ENCODE data around the gene TIE1.

TIE1 gene

GRCh38 chr1:43293896-43294760, 6.7 kb upstream of the TIE1 start:
- DNase-seq, result peak in 2 of 3 donors; percentile 40 to 43

GRCh38 chr1:43294761-43295160, 6.0 kb upstream of the TIE1 start:
- no peak for DNase-seq

- no peak for DNase-seq
Measured at GRCh38 chr1:43296207-43296606, 4.6 kb upstream of the TIE1 start.

- no peak for DNase-seq
Measured at GRCh38 chr1:43298055-43298454, 2.7 kb upstream of the TIE1 start.

GRCh38 chr1:43299101-43299500, 1.7 kb upstream of the TIE1 start:
- no peak for DNase-seq

GRCh38 chr1:43302201-43302600, 1.4 kb downstream of the TIE1 start:
- no peak for DNase-seq

GRCh38 chr1:43302721-43303470, 2.1 kb downstream of the TIE1 start:
- peak in 2 of 3 donors; percentile 20 to 26 for DNase-seq

- no peak for DNase-seq
Measured at GRCh38 chr1:43303471-43304313, 2.9 kb downstream of the TIE1 start.

GRCh38 chr1:43304314-43304681, 3.5 kb downstream of the TIE1 start:
- DNase-seq, result no peak

GRCh38 chr1:43304771-43305300, 4.1 kb downstream of the TIE1 start:
- DNase-seq, result no peak

GRCh38 chr1:43305461-43305860, 4.7 kb downstream of the TIE1 start:
- no peak for DNase-seq

GRCh38 chr1:43305926-43306687, 5.3 kb downstream of the TIE1 start:
- DNase-seq, result no peak

- no peak for DNase-seq
Measured at GRCh38 chr1:43306688-43307457, 6.1 kb downstream of the TIE1 start.

- DNase-seq, result no peak
Measured at GRCh38 chr1:43307458-43308158, 6.8 kb downstream of the TIE1 start.

- no peak for DNase-seq
Measured at GRCh38 chr1:43308635-43309404, 8.0 kb downstream of the TIE1 start.

- no peak for DNase-seq
Measured at GRCh38 chr1:43309405-43310025, 8.7 kb downstream of the TIE1 start.

GRCh38 chr1:43311521-43311920, 10.7 kb downstream of the TIE1 start:
- DNase-seq, result no peak

- DNase-seq, result no peak
Measured at GRCh38 chr1:43312212-43312623, 11.4 kb downstream of the TIE1 start.
